ENCODE data around the gene SYVN1. TPM values are rescaled to one million over a fixed set of nuclear protein-coding genes. Genes with fewer than 3 reads are reported as not detected.

SYVN1 gene
- total RNA-seq, 1 donor from 2014 or later: 35.1 TPM

GRCh38 chr11:65083834-65084597, 50.3 kb downstream of the SYVN1 start, which contains the start of the genes CDCA5 and ZFPL1:
TSS of gene CDCA5 (minus strand) at chr11:65084040. CDS start at chr11:65083978, 62 bp downstream.
TSS of gene ZFPL1 (plus strand) at chr11:65084222. CDS start at chr11:65084699, 477 bp downstream.
- peak within 1 kb of the TSS; percentile 95 for H3K27ac Mint-ChIP-seq (ENCODE audit: unreplicated experiment)
- H3K9me3 Mint-ChIP-seq: no peaks in the 10 kb centered on the region
- H3K4me3 Mint-ChIP-seq: peak within 1 kb of the TSS; percentile 99
- no peak for TF ChIP-seq CTCF (conservative IDR thresholded peaks at IDR 0.05)
- peaks cover 2% of the 10 kb centered on the region for H3K36me3 Mint-ChIP-seq (ENCODE audit: low read depth)
- DNase-seq (ENCODE audit: low read depth, low spot score): peak; percentile 95
- H3K4me1 Mint-ChIP-seq: peaks cover 31% of the 10 kb centered on the region
- no peaks in the 10 kb centered on the region for H3K27me3 Mint-ChIP-seq (ENCODE audit: low read depth)

DNA sequence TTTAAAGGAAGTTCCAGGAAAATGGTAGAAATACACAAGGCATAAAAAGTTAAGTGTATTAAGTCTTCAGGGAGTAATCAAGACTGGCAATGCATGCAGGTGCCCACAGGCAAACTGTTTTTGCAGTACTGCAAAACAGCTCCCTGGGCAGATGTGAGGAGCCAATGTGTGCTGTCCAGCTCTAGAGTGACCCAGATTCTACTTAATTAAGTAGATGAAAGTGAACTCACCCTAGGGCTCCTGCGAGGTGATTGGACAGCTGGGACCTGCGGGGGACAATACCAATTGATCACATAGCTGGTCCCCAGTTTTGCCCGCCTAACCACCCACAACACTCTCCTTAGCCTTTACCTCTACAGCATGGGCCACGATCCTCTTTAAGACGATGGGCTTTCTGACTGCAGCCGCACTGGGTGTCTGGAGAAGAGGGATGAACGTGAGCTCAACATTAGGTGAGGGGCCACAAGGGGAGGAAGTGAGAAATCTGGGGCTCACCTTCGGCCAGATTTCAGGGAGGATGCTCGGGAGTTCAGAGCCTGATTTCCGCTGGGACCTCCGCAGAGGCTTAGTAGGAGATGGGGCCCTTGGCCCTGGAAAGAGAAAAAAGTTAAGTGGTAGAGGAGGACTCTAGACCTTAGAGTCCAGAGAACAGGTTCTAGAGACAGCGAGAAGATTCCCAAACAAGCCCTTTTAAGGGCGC, 51.0 kb downstream of the SYVN1 start:
- Mint-ChIP-seq H3K9me3 (no peaks in the 10 kb centered on the region), H3K27ac (ENCODE audit: unreplicated experiment) (peak overlapping the region; percentile 95), H3K4me1 (peaks cover 34% of the 10 kb centered on the region), H3K27me3 (ENCODE audit: low read depth) (no peaks in the 10 kb centered on the region), H3K4me3 (peak overlapping the region; percentile 99), H3K36me3 (ENCODE audit: low read depth) (peaks cover 3% of the 10 kb centered on the region)
- no peak for TF ChIP-seq CTCF (conservative IDR thresholded peaks at IDR 0.05)
- no peak for DNase-seq (ENCODE audit: low read depth, low spot score)

GRCh38 chr11:65078786-65079342, 55.5 kb downstream of the SYVN1 start:
- DNase-seq (ENCODE audit: low read depth, low spot score): no peak
- Mint-ChIP-seq H3K27ac (ENCODE audit: unreplicated experiment) (no peak overlapping the region), H3K4me1 (peaks cover 24% of the 10 kb centered on the region), H3K27me3 (ENCODE audit: low read depth) (no peaks in the 10 kb centered on the region), H3K9me3 (no peaks in the 10 kb centered on the region), H3K36me3 (ENCODE audit: low read depth) (peaks cover 14% of the 10 kb centered on the region), H3K4me3 (peak overlapping the region; percentile 77)
- no peak for TF ChIP-seq CTCF (conservative IDR thresholded peaks at IDR 0.05)

- no peaks in the 10 kb centered on the region for H3K27me3 Mint-ChIP-seq (ENCODE audit: low read depth)
- peaks cover 14% of the 10 kb centered on the region for H3K36me3 Mint-ChIP-seq (ENCODE audit: low read depth)
- DNase-seq (ENCODE audit: low read depth, low spot score): peak; percentile 46
- peaks cover 19% of the 10 kb centered on the region for H3K4me1 Mint-ChIP-seq
- H3K27ac Mint-ChIP-seq (ENCODE audit: unreplicated experiment): no peak overlapping the region
- H3K4me3 Mint-ChIP-seq: peak overlapping the region; percentile 77
- H3K9me3 Mint-ChIP-seq: no peaks in the 10 kb centered on the region
- TF ChIP-seq CTCF (conservative IDR thresholded peaks at IDR 0.05): peak; percentile 67
Observed at GRCh38 chr11:65078151-65078550, 56.2 kb downstream of the SYVN1 start.

- TF ChIP-seq CTCF (conservative IDR thresholded peaks at IDR 0.05): no peak
- Mint-ChIP-seq H3K36me3 (ENCODE audit: low read depth) (peaks cover 14% of the 10 kb centered on the region), H3K27me3 (ENCODE audit: low read depth) (no peaks in the 10 kb centered on the region), H3K9me3 (no peaks in the 10 kb centered on the region), H3K27ac (ENCODE audit: unreplicated experiment) (no peak overlapping the region), H3K4me1 (peaks cover 12% of the 10 kb centered on the region), H3K4me3 (no peak overlapping the region)
- no peak for DNase-seq (ENCODE audit: low read depth, low spot score)
Observed at GRCh38 chr11:65077451-65077850, 56.9 kb downstream of the SYVN1 start.

Small RNA genes lying within 50 kb of the gene (microRNA-seq; reads per million reads assigned to microRNA genes)
- gene MIR6751: not detected

Other genes with a start within 250 kb of the SYVN1 start
- 24.1 and 24.8 TPM in 2 replicates for gene ATG2A, start 217.3 kb downstream of the SYVN1 start, total RNA-seq
- gene PPP2R5B, start 209.8 kb downstream of the SYVN1 start, total RNA-seq: 13.4 and 16.5 TPM in 2 replicates
- gene GPHA2, start 198.6 kb downstream of the SYVN1 start, total RNA-seq: not detected in 2 replicates
- not detected in 2 replicates for gene MAJIN, start 162.4 kb downstream of the SYVN1 start, total RNA-seq
- gene BATF2, start 137.5 kb downstream of the SYVN1 start, total RNA-seq: 0.21 and 0.30 TPM in 2 replicates
- gene ARL2, start 120.4 kb downstream of the SYVN1 start, total RNA-seq: 112 and 117 TPM in 2 replicates
- gene SNX15, start 107.1 kb downstream of the SYVN1 start, total RNA-seq: 31.7 and 36.5 TPM in 2 replicates
- 32.3 and 32.7 TPM in 2 replicates for gene SAC3D1, start 93.3 kb downstream of the SYVN1 start, total RNA-seq
- gene NAALADL1, start 76.0 kb downstream of the SYVN1 start, total RNA-seq: 0.30 and 0.35 TPM in 2 replicates
- gene CDCA5, start 50.5 kb downstream of the SYVN1 start, total RNA-seq: 83.1 and 84.8 TPM in 2 replicates
- gene ZFPL1, start 50.3 kb downstream of the SYVN1 start, total RNA-seq: 33.2 and 35.7 TPM in 2 replicates
- gene VPS51, start 38.3 kb downstream of the SYVN1 start, total RNA-seq: 76.5 and 94.3 TPM in 2 replicates
- 102 and 104 TPM in 2 replicates for gene TM7SF2, start 22.6 kb downstream of the SYVN1 start, total RNA-seq
- 8.0 and 8.3 TPM in 2 replicates for gene ZNHIT2, start 16.8 kb downstream of the SYVN1 start, total RNA-seq
- gene FAU, start 12.4 kb downstream of the SYVN1 start, total RNA-seq: 697 and 738 TPM in 2 replicates
- gene MRPL49, start 12.2 kb downstream of the SYVN1 start, total RNA-seq: 50.3 and 59.3 TPM in 2 replicates
- not detected in 2 replicates for gene SPDYC, start 35.7 kb upstream of the SYVN1 start, total RNA-seq
- gene CAPN1, start 47.4 kb upstream of the SYVN1 start, total RNA-seq: 43.4 and 48.4 TPM in 2 replicates
- 63.7 and 66.9 TPM in 2 replicates for gene POLA2, start 127.4 kb upstream of the SYVN1 start, total RNA-seq
- 2.3 and 4.0 TPM in 2 replicates for gene CDC42EP2, start 180.3 kb upstream of the SYVN1 start, total RNA-seq
- 96.3 and 99.0 TPM in 2 replicates for gene DPF2, start 199.3 kb upstream of the SYVN1 start, total RNA-seq
- 3.3 TPM in 2 replicates for gene TIGD3, start 220.2 kb upstream of the SYVN1 start, total RNA-seq
- gene SLC25A45, start 248.1 kb upstream of the SYVN1 start, total RNA-seq: 1.5 and 1.8 TPM in 2 replicates

Measured in neural crest cell (in vitro differentiated cells).